ENCODE results near the gene SVOPL. TPM values are rescaled to one million over a fixed set of nuclear protein-coding genes. Genes with fewer than 3 reads are reported as not detected.
"Not testable (repeated sequence)": the region's sequence is repeated elsewhere in the genome, so short reads cannot be mapped to it uniquely, and the experiment has no call there.

Gene SVOPL
- total RNA-seq, 2 donors from 2014 or later, result not detected

DNA sequence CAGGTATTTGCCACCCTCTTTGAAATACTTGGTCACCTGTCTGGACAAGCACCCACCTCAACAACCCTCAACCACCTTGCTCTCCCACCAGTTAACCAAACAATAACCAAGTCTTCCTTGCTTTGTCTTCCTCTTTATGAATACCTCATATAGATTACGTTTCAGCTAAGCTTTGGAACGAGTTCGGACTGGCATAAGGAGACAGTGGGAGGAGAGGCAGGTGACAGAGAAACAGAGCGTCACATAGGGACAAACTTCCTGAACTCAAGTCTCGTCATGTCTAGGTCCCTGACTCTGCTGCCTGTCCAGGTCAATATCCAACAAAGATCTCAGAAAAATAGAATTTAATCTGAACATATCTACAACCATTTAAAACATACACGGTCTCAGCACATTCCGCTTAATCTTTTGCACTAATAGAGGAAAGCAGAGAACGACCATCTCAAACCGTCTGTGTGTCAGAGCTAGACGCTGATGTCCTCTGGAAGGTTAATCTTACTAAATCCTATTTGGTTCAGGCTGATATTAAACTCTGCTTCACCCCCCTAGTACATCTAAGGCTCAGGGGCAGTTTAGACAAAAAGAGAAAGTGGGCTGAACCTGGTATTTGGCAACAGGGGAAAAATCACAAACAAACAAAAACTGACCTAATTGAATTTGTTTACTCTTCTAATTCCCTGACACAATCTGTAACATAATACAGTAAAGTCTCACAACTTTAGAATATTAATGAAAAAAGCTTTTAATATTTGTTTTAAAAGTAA, 26.4 kb upstream of the SVOPL start:
- no peaks in the 10 kb centered on the region for H3K4me1 Mint-ChIP-seq (ENCODE audit: low read depth in 2 of 2)
- no peak overlapping the region for H3K27ac Mint-ChIP-seq
- H3K9me3 Mint-ChIP-seq, result no peaks in the 10 kb centered on the region
- no peak overlapping the region for H3K4me3 Mint-ChIP-seq
- no peaks in the 10 kb centered on the region for H3K36me3 Mint-ChIP-seq
- DNase-seq (ENCODE audit: low spot score) (no peak), ATAC-seq (no peak)
- peaks cover 0 to 3% of the 10 kb centered on the region in 2 donors for H3K27me3 Mint-ChIP-seq

DNA sequence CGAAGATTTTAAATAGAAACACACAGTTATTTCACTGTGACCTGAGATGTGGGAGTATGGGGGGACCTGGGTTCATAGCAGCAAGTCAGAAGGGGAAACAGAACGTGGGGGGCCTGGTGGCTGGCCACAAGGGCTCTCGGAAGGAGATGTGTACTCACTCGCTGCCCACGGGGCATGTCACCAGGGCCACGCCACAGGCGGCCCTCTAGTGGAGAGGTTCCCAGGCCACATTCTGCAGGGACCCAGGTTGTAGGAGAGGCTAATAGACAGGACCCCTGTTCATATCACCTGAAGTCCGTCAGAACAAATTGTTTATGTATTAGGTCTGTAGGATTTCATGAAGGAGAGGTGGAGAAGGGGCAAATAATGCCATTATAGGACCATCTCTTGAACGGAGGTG, 25.1 kb upstream of the SVOPL start:
- no peak overlapping the region for H3K4me3 Mint-ChIP-seq
- H3K36me3 Mint-ChIP-seq, result no peaks in the 10 kb centered on the region
- no peaks in the 10 kb centered on the region for H3K4me1 Mint-ChIP-seq (ENCODE audit: low read depth in 2 of 2)
- DNase-seq (ENCODE audit: low spot score), result no peak
- no peak for ATAC-seq
- no peaks in the 10 kb centered on the region for H3K9me3 Mint-ChIP-seq
- H3K27ac Mint-ChIP-seq, result no peak overlapping the region
- peaks cover 0 to 3% of the 10 kb centered on the region in 2 donors for H3K27me3 Mint-ChIP-seq

- no peak overlapping the region for H3K4me3 Mint-ChIP-seq
- no peaks in the 10 kb centered on the region for H3K9me3 Mint-ChIP-seq
- peaks cover 16 to 33% of the 10 kb centered on the region in 2 donors for H3K27me3 Mint-ChIP-seq
- no peak for DNase-seq (ENCODE audit: low spot score)
- peaks cover 8 to 14% of the 10 kb centered on the region in 2 donors for H3K4me1 Mint-ChIP-seq (ENCODE audit: low read depth in 2 of 2)
- no peaks in the 10 kb centered on the region for H3K36me3 Mint-ChIP-seq
- no peak for ATAC-seq
- no peak overlapping the region for H3K27ac Mint-ChIP-seq
Observed at GRCh38 chr7:138720286-138720685, 19.1 kb upstream of the SVOPL start.

- no peaks in the 10 kb centered on the region for H3K9me3 Mint-ChIP-seq
- peak overlapping the region; percentile 62 for H3K4me3 Mint-ChIP-seq
- H3K27ac Mint-ChIP-seq, result no peak overlapping the region
- H3K36me3 Mint-ChIP-seq, result no peaks in the 10 kb centered on the region
- peaks cover 16 to 40% of the 10 kb centered on the region in 2 donors for H3K27me3 Mint-ChIP-seq
- H3K4me1 Mint-ChIP-seq (ENCODE audit: low read depth in 2 of 2), result peaks cover 8 to 14% of the 10 kb centered on the region in 2 donors
- DNase-seq (ENCODE audit: low spot score) (no peak), ATAC-seq (peak in 1 of 2 donors; percentile 33)
Observed at GRCh38 chr7:138716889-138717288, 15.7 kb upstream of the SVOPL start.

GRCh38 chr7:138713191-138713590, 12.0 kb upstream of the SVOPL start:
- Mint-ChIP-seq H3K4me1 (ENCODE audit: low read depth in 2 of 2) (peaks cover 7 to 8% of the 10 kb centered on the region in 2 donors), H3K27ac (no peak overlapping the region), H3K4me3 (no peak overlapping the region), H3K9me3 (no peaks in the 10 kb centered on the region), H3K36me3 (no peaks in the 10 kb centered on the region), H3K27me3 (peaks cover 18 to 33% of the 10 kb centered on the region in 2 donors)
- ATAC-seq, result no peak
- DNase-seq (ENCODE audit: low spot score), result no peak

- Mint-ChIP-seq H3K27ac (no peak overlapping the region), H3K27me3 (peaks cover 13 to 27% of the 10 kb centered on the region in 2 donors), H3K4me3 (no peak overlapping the region), H3K4me1 (ENCODE audit: low read depth in 2 of 2) (peaks cover 2 to 4% of the 10 kb centered on the region in 2 donors), H3K9me3 (no peaks in the 10 kb centered on the region), H3K36me3 (no peaks in the 10 kb centered on the region)
- DNase-seq (ENCODE audit: low spot score), result no peak
- ATAC-seq, result no peak
Observed at GRCh38 chr7:138712652-138713051, 11.5 kb upstream of the SVOPL start.

GRCh38 chr7:138710536-138711385, 9.6 kb upstream of the SVOPL start:
- no peaks in the 10 kb centered on the region for H3K36me3 Mint-ChIP-seq

GRCh38 chr7:138705167-138705566, 4.0 kb upstream of the SVOPL start:
- peaks cover 0 to 2% of the 10 kb centered on the region in 2 donors for H3K4me1 Mint-ChIP-seq (ENCODE audit: low read depth in 2 of 2)
- H3K27ac Mint-ChIP-seq, result no peak overlapping the region
- H3K36me3 Mint-ChIP-seq, result no peaks in the 10 kb centered on the region
- peaks cover 0 to 5% of the 10 kb centered on the region in 2 donors for H3K27me3 Mint-ChIP-seq
- no peaks in the 10 kb centered on the region for H3K9me3 Mint-ChIP-seq
- no peak for ATAC-seq
- no peak overlapping the region for H3K4me3 Mint-ChIP-seq
- DNase-seq (ENCODE audit: low spot score), result no peak

More at GRCh38 chr7:138710536-138711385, 9.6 kb upstream of the SVOPL start:
- DNase-seq (ENCODE audit: low spot score) (no peak), ATAC-seq (no peak)
- Mint-ChIP-seq H3K27ac (no peak overlapping the region), H3K4me3 (no peak overlapping the region), H3K9me3 (no peaks in the 10 kb centered on the region), H3K27me3 (peaks cover 5 to 9% of the 10 kb centered on the region in 2 donors), H3K4me1 (ENCODE audit: low read depth in 2 of 2) (no peaks in the 10 kb centered on the region)

- DNase-seq (ENCODE audit: low spot score) (no peak), ATAC-seq (peak in 1 of 2 donors; percentile 36)
- Mint-ChIP-seq H3K27ac (no peak overlapping the region), H3K27me3 (peaks cover 9 to 14% of the 10 kb centered on the region in 2 donors), H3K9me3 (no peaks in the 10 kb centered on the region), H3K4me1 (ENCODE audit: low read depth in 2 of 2) (peaks cover 0 to 2% of the 10 kb centered on the region in 2 donors), H3K4me3 (no peak overlapping the region), H3K36me3 (no peaks in the 10 kb centered on the region)
Observed at GRCh38 chr7:138701537-138701923, 368 bp upstream of the SVOPL start.

GRCh38 chr7:138699661-138700060, 1.5 kb downstream of the SVOPL start:
- Mint-ChIP-seq H3K27ac (no peak overlapping the region), H3K9me3 (no peaks in the 10 kb centered on the region), H3K4me3 (no peak overlapping the region), H3K36me3 (no peaks in the 10 kb centered on the region), H3K27me3 (peaks cover 7 to 14% of the 10 kb centered on the region in 2 donors), H3K4me1 (ENCODE audit: low read depth in 2 of 2) (no peaks in the 10 kb centered on the region)
- ATAC-seq (no peak), DNase-seq (ENCODE audit: low spot score) (no peak)

DNA sequence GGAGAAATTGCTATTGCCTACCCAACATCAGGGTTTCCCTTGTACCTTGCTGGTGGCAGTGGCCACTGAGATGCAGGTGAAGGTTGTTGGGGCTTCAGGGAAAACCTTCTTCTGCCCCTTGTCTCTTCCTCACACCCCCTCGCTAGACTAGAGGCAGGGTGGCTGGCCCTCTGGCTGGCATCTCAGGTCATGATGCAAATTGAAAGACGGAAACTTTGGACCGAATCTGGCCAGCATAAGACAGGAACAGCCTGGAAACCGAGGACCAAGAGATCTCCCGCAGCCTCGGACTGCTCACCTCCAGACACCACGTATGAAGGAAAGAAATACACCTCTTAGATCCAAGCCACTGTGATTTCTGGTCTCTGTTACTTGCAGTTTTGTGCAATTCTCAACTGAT, 2.9 kb downstream of the SVOPL start:
- no peak for ATAC-seq

DNA sequence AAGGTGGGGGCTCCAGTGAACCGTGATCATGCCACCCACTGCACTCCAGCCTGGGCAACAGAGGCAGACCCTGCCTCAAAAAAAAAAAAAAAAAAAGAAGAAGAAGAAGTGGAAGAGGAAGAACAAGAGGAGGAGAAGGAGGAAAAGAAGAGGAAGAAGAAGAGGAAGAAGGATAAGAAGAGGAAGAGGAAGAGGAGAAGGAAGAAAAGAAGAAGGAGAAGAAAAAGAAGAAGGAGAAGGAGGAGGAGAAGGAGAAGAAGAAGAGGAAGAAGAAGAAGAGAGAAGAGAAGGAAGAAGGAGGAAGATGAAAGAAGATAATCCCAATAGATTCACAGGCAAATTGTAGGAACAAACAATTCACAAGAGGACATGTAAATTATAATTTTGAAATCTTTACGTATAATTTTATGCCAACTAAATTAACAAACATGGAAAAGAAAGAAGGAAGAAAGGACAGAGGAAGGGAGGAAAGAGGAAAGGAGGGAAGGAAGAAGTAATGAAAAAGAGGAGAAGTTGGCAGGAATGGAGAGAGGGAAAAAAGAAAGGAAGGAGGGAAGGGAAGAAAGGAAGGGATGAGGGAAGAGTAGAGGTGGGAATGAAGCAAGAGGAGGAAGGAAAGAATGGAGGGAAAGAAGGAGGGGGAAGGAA, 3.5 kb downstream of the SVOPL start:
- no peaks in the 10 kb centered on the region for H3K4me1 Mint-ChIP-seq (ENCODE audit: low read depth in 2 of 2)
- ATAC-seq, result no peak
- no peak overlapping the region for H3K27ac Mint-ChIP-seq
- no peaks in the 10 kb centered on the region for H3K9me3 Mint-ChIP-seq
- H3K36me3 Mint-ChIP-seq, result no peaks in the 10 kb centered on the region
- no peak overlapping the region for H3K4me3 Mint-ChIP-seq
- no peak for DNase-seq (ENCODE audit: low spot score)
- H3K27me3 Mint-ChIP-seq, result peaks cover 7 to 14% of the 10 kb centered on the region in 2 donors

More for the DNA sequence above, 2.9 kb downstream of the SVOPL start:
- Mint-ChIP-seq H3K27me3 (peaks cover 7 to 14% of the 10 kb centered on the region in 2 donors), H3K4me1 (ENCODE audit: low read depth in 2 of 2) (no peaks in the 10 kb centered on the region), H3K36me3 (no peaks in the 10 kb centered on the region), H3K9me3 (no peaks in the 10 kb centered on the region), H3K27ac (no peak overlapping the region), H3K4me3 (no peak overlapping the region)
- no peak for DNase-seq (ENCODE audit: low spot score)

DNA sequence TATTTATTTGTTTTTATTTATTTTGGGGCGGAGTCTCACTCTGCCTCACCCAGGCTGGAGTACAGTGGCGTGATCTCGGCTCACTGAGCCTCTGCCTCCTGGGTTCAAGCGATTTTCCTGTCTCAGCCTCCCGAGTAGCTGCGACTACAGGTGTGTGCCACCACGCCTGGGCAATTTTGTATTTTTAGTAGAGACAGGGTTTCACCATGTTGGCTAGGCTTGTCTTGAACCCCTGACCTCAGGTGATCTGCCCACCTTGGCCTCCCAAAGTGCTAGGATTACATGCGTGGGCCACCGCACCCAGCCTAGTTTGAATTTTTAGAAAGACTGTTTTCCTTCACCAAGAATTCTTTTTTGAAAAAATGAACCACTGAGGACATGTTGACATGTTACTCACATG, 5.4 kb downstream of the SVOPL start:
- H3K36me3 Mint-ChIP-seq; ATAC-seq; H3K4me1 Mint-ChIP-seq (ENCODE audit: low read depth in 2 of 2); H3K4me3 Mint-ChIP-seq; H3K27ac Mint-ChIP-seq; DNase-seq (ENCODE audit: low spot score); H3K9me3 Mint-ChIP-seq: not testable (repeated sequence)
- H3K27me3 Mint-ChIP-seq, result peaks cover 9 to 14% of the 10 kb centered on the region in 2 donors
